Trophoblast cell (in vitro differentiated cells and primary cell): ENCODE measurements around the gene SIK2.

Experiments used
- DNase-seq, 2 donors: peaks; one replicate each; pipeline ENCODE4 v3.0.0-alpha.2; 2016
- H2AFZ ChIP-seq: 2 replicates; pipeline ENCODE4 v1.6.1; 2013; ENCODE audit warnings: low read length, moderate library complexity, mild to moderate bottlenecking; ENCODE audit not compliant: insufficient read depth, poor library complexity
- H2AK5ac ChIP-seq: 2 replicates; pipeline ENCODE4 v1.6.1; 2013; ENCODE audit warnings: mild to moderate bottlenecking, low read length
- H2BK120ac ChIP-seq: 2 replicates; pipeline ENCODE4 v1.6.1; 2013; ENCODE audit warnings: low read length, mild to moderate bottlenecking, moderate library complexity; ENCODE audit not compliant: insufficient read depth, poor library complexity
- H2BK12ac ChIP-seq: 2 replicates; pipeline ENCODE4 v1.6.1; 2013; ENCODE audit warnings: mild to moderate bottlenecking, low read length, moderate library complexity
- H2BK5ac ChIP-seq: 2 replicates; pipeline ENCODE4 v1.6.1; 2013; ENCODE audit warnings: low read length, low read depth, moderate library complexity, mild to moderate bottlenecking; ENCODE audit not compliant: poor library complexity
- H3K14ac ChIP-seq: 2 replicates; pipeline ENCODE4 v1.6.1; 2013; ENCODE audit warnings: mild to moderate bottlenecking, low read length
- H3K18ac ChIP-seq: 2 replicates; pipeline ENCODE4 v1.6.1; 2013; ENCODE audit warnings: mild to moderate bottlenecking, low read length
- H3K23ac ChIP-seq: 2 replicates; pipeline ENCODE4 v1.6.1; 2013; ENCODE audit warnings: low read length
- H3K27ac ChIP-seq: 2 replicates; pipeline ENCODE4 v1.5.1; 2013; ENCODE audit warnings: low read depth, mild to moderate bottlenecking, inconsistent platforms, low read length, moderate library complexity
- H3K27me3 ChIP-seq: 2 replicates; pipeline ENCODE4 v1.6.1; 2013; ENCODE audit warnings: inconsistent platforms, mild to moderate bottlenecking, low read length, moderate library complexity; ENCODE audit not compliant: insufficient read depth
- H3K36me3 ChIP-seq, 2 experiments: 1 replicate in 1 of 2; 2 replicates in 1 of 2; pipeline ENCODE4 v1.6.1; 2013; ENCODE audit warnings: low read length in 2 of 2, mild to moderate bottlenecking in 2 of 2, moderate library complexity in 1 of 2; ENCODE audit not compliant: insufficient read depth in 2 of 2, control insufficient read depth in 1 of 2
- H3K4ac ChIP-seq: 2 replicates; pipeline ENCODE4 v1.6.1; 2013; ENCODE audit warnings: low read depth, mild to moderate bottlenecking, low read length, moderate library complexity
- H3K4me1 ChIP-seq, 2 experiments: 1 replicate in 1 of 2; 2 replicates in 1 of 2; pipeline ENCODE4 v1.6.1; 2013; ENCODE audit warnings: low read length in 2 of 2, mild to moderate bottlenecking in 2 of 2, moderate library complexity in 1 of 2; ENCODE audit not compliant: insufficient read depth in 2 of 2, control insufficient read depth in 1 of 2
- H3K4me2 ChIP-seq: 2 replicates; pipeline ENCODE4 v1.6.1; 2013; ENCODE audit warnings: inconsistent platforms, mild to moderate bottlenecking, low read length, moderate library complexity
- H3K4me3 ChIP-seq: 2 replicates; pipeline ENCODE4 v1.5.1; 2013; ENCODE audit warnings: mild to moderate bottlenecking, low read depth, low read length, inconsistent platforms
- H3K79me1 ChIP-seq: one replicate; pipeline ENCODE4 v1.6.1; 2013; ENCODE audit warnings: low read length
- H3K79me2 ChIP-seq: 2 replicates; pipeline ENCODE4 v1.6.1; 2013; ENCODE audit warnings: low read length, mild to moderate bottlenecking; ENCODE audit not compliant: control insufficient read depth, insufficient read depth, poor library complexity
- H3K9ac ChIP-seq: 2 replicates; pipeline ENCODE4 v1.6.1; 2013; ENCODE audit warnings: mild to moderate bottlenecking, low read length
- H3K9me3 ChIP-seq: 2 replicates; pipeline ENCODE4 v1.6.1; 2013; ENCODE audit warnings: low read depth, mild to moderate bottlenecking, control low read depth, inconsistent platforms, low read length; ENCODE audit not compliant: insufficient read depth
- H4K12ac ChIP-seq: 2 replicates; pipeline ENCODE4 v1.6.1; 2013; ENCODE audit warnings: low read depth, mild to moderate bottlenecking, low read length, moderate library complexity
- H4K8ac ChIP-seq: 2 replicates; pipeline ENCODE4 v1.6.1; 2013; ENCODE audit warnings: low read depth, mild to moderate bottlenecking, low read length, moderate library complexity
- H4K91ac ChIP-seq: one replicate; pipeline ENCODE4 v1.6.1; 2013; ENCODE audit warnings: low read depth, mild to moderate bottlenecking, low read length, moderate library complexity
- whole genome bisulfite sequencing: extraction: QIAGEN DNeasy Blood & Tissue Kit; methylation state at CpG from one replicate; pipeline ENCODE4 v1.1.7; 2013; ENCODE audit warnings: missing lambda C conversion rate; ENCODE audit not compliant: insufficient read length, insufficient coverage; ENCODE audit errors: extremely low coverage; 5-methylcytosine and 5-hydroxymethylcytosine counted together

The SIK2 gene

GRCh38 chr11:111602865-111603610 lies 789 bp downstream of the SIK2 start:
- Histone ChIP-seq H3K27me3 (no peaks in the 10 kb centered on the region), H4K8ac (peak overlapping the region; percentile 89), H2BK12ac (peak overlapping the region; percentile 69), H4K12ac (peak overlapping the region; percentile 91), H2BK5ac (peak overlapping the region; percentile 94), H3K4me1 (peaks cover 0 to 4% of the 10 kb centered on the region in 2 experiments), H3K14ac (peak overlapping the region; percentile 98), H3K18ac (peak overlapping the region; percentile 99), H3K36me3 (no peaks in the 10 kb centered on the region), H3K9ac (peak overlapping the region; percentile 91), H3K79me2 (peaks cover 6% of the 10 kb centered on the region), H2AFZ (peak overlapping the region; percentile 95), H3K27ac (peak overlapping the region; percentile 63), H2AK5ac (peak overlapping the region; percentile 1), H3K4me2 (peak overlapping the region; percentile 68), H3K79me1 (peaks cover 9% of the 10 kb centered on the region), H3K23ac (no peak overlapping the region), H3K4ac (peak overlapping the region; percentile 63), H2BK120ac (peak overlapping the region; percentile 92), H4K91ac (peak overlapping the region; percentile 92), H3K9me3 (no peaks in the 10 kb centered on the region), H3K4me3 (peak overlapping the region; percentile 98)
- WGBS, result no CpG with 5 or more reads among the region's 44 CpGs
- peak; percentile 59 to 78 for DNase-seq

- H3K36me3 ChIP-seq, result no peaks in the 10 kb centered on the region
- no peak overlapping the region for H3K14ac ChIP-seq
- no peak overlapping the region for H2BK5ac ChIP-seq
- H3K4me3 ChIP-seq, result no peak overlapping the region
- H4K91ac ChIP-seq, result no peak overlapping the region
- peaks cover 6% of the 10 kb centered on the region for H3K79me2 ChIP-seq
- no peak overlapping the region for H4K12ac ChIP-seq
- no peak overlapping the region for H3K27ac ChIP-seq
- DNase-seq, result peak; percentile 1 to 58
- H3K27me3 ChIP-seq, result no peaks in the 10 kb centered on the region
- H3K18ac ChIP-seq, result no peak overlapping the region
- H3K4ac ChIP-seq, result no peak overlapping the region
- no peaks in the 10 kb centered on the region for H3K9me3 ChIP-seq
- no peak overlapping the region for H4K8ac ChIP-seq
- no peak overlapping the region for H2AFZ ChIP-seq
- H3K4me1 ChIP-seq, result peaks cover 0 to 4% of the 10 kb centered on the region in 2 experiments
- no peak overlapping the region for H2AK5ac ChIP-seq
- H2BK12ac ChIP-seq, result no peak overlapping the region
- H3K23ac ChIP-seq, result no peak overlapping the region
- no CpG with 5 or more reads among the region's 7 CpGs for WGBS
- H3K9ac ChIP-seq, result no peak overlapping the region
- H2BK120ac ChIP-seq, result no peak overlapping the region
- peaks cover 9% of the 10 kb centered on the region for H3K79me1 ChIP-seq
- H3K4me2 ChIP-seq, result peak overlapping the region; percentile 68
Observed at GRCh38 chr11:111603611-111604130, 1.4 kb downstream of the SIK2 start.

- H4K91ac ChIP-seq, result no peak overlapping the region
- no peaks in the 10 kb centered on the region for H3K36me3 ChIP-seq
- H3K23ac ChIP-seq, result no peak overlapping the region
- H3K4ac ChIP-seq, result no peak overlapping the region
- H2AFZ ChIP-seq, result no peak overlapping the region
- peaks cover 9% of the 10 kb centered on the region for H3K79me1 ChIP-seq
- WGBS, result no CpG with 5 or more reads among the region's 9 CpGs
- H4K12ac ChIP-seq, result no peak overlapping the region
- no peak overlapping the region for H2BK5ac ChIP-seq
- H2AK5ac ChIP-seq, result no peak overlapping the region
- H3K4me2 ChIP-seq, result no peak overlapping the region
- no peak overlapping the region for H2BK120ac ChIP-seq
- no peak overlapping the region for H4K8ac ChIP-seq
- no peak overlapping the region for H3K14ac ChIP-seq
- H3K18ac ChIP-seq, result no peak overlapping the region
- no peak overlapping the region for H2BK12ac ChIP-seq
- no peaks in the 10 kb centered on the region for H3K27me3 ChIP-seq
- H3K79me2 ChIP-seq, result peaks cover 6% of the 10 kb centered on the region
- no peak overlapping the region for H3K27ac ChIP-seq
- DNase-seq, result peak; percentile 2 to 80
- H3K4me3 ChIP-seq, result no peak overlapping the region
- H3K9me3 ChIP-seq, result no peaks in the 10 kb centered on the region
- H3K9ac ChIP-seq, result no peak overlapping the region
- H3K4me1 ChIP-seq, result peaks cover 0 to 4% of the 10 kb centered on the region in 2 experiments
Observed at GRCh38 chr11:111604392-111605009, 2.3 kb downstream of the SIK2 start.

GRCh38 chr11:111605681-111606080 lies 3.4 kb downstream of the SIK2 start:
- Histone ChIP-seq H3K4me1 (peaks cover 0 to 4% of the 10 kb centered on the region in 2 experiments), H2BK5ac (no peak overlapping the region), H3K18ac (no peak overlapping the region), H3K4ac (no peak overlapping the region), H3K9ac (no peak overlapping the region), H3K14ac (no peak overlapping the region), H3K4me2 (no peak overlapping the region), H3K79me1 (peaks cover 9% of the 10 kb centered on the region), H4K91ac (no peak overlapping the region), H3K9me3 (no peaks in the 10 kb centered on the region), H2BK12ac (no peak overlapping the region), H4K8ac (no peak overlapping the region), H3K79me2 (peaks cover 6% of the 10 kb centered on the region), H2BK120ac (no peak overlapping the region), H4K12ac (no peak overlapping the region), H3K4me3 (no peak overlapping the region), H3K27me3 (no peaks in the 10 kb centered on the region), H3K27ac (no peak overlapping the region), H3K23ac (no peak overlapping the region), H2AFZ (no peak overlapping the region), H2AK5ac (no peak overlapping the region), H3K36me3 (no peaks in the 10 kb centered on the region)
- WGBS, result no CpG with 5 or more reads among the region's 4 CpGs
- DNase-seq, result no peak
